ENCODE results near the gene SHLD1. TPM values are rescaled to one million over a fixed set of nuclear protein-coding genes. Genes with fewer than 3 reads are reported as not detected.

The SHLD1 gene
- total RNA-seq, 1 donor from 2014 or later = 12.5 TPM

DNA sequence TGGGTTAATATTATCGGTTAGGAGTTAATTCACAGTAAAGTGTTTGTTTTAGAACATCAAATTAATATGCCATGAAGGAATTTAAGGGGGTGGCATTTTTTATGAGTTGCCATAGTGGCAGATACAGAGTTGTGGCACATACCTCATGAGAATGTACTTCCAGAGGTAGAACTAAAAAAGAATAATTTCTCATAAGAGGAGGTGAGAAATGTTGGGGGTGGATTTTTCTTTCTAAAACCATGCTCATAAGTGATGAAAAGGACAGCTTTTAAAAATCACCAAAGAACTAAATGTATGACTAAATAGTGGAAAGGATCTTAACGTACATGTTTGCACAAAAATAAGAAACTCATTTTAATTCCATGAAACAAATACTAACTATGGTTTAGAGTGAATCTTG lies 58.7 kb downstream of the SHLD1 start:
- Histone ChIP-seq H3K4me3 (ENCODE audit: low read length in 3 of 3) (no peak overlapping the region), H3K4me1 (ENCODE audit: control insufficient read depth in 3 of 3, insufficient read depth in 3 of 3, low read length in 3 of 3) (peaks cover 4 to 7% (median 6%) of the 10 kb centered on the region in 3 donors), H3K27me3 (ENCODE audit: control insufficient read depth in 3 of 3, insufficient read depth in 3 of 3, low read length in 3 of 3) (no peaks in the 10 kb centered on the region), H3K9ac (ENCODE audit: low read depth in 1 of 3, low read length in 3 of 3) (no peak overlapping the region), H3K9me3 (ENCODE audit: control insufficient read depth in 3 of 3, low read length in 3 of 3) (no peaks in the 10 kb centered on the region), H3K27ac (ENCODE audit: low read depth, low read length) (no peak overlapping the region), H3K36me3 (ENCODE audit: control insufficient read depth in 3 of 3, insufficient read depth in 3 of 3, low read length in 3 of 3) (peaks cover 0 to 2% (median 0%) of the 10 kb centered on the region in 3 donors)

DNA sequence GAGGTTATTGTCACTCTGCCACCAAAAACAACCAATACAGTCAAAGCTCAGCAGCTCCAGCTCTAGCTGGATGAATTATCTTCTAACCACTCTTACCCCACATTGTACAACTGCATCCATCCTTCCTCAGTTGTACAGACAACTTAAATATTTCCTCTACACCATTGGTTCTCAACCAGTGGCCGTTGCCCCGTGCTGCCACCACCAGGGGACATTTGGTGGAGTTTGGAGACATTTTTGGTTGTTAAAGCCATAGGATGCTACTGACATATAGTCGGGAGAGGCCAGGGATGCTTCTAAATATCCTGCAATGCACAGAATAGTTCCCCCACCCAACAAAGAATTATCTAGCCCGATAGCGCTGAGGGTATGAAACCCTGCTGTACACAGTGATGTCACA lies 59.3 kb downstream of the SHLD1 start:
- Histone ChIP-seq H3K4me3 (ENCODE audit: low read length in 3 of 3) (no peak overlapping the region), H3K4me1 (ENCODE audit: control insufficient read depth in 3 of 3, insufficient read depth in 3 of 3, low read length in 3 of 3) (peaks cover 2 to 5% (median 5%) of the 10 kb centered on the region in 3 donors), H3K27me3 (ENCODE audit: control insufficient read depth in 3 of 3, insufficient read depth in 3 of 3, low read length in 3 of 3) (no peaks in the 10 kb centered on the region), H3K27ac (ENCODE audit: low read depth, low read length) (no peak overlapping the region), H3K36me3 (ENCODE audit: control insufficient read depth in 3 of 3, insufficient read depth in 3 of 3, low read length in 3 of 3) (peaks cover 0 to 2% (median 0%) of the 10 kb centered on the region in 3 donors), H3K9ac (ENCODE audit: low read depth in 1 of 3, low read length in 3 of 3) (no peak overlapping the region), H3K9me3 (ENCODE audit: control insufficient read depth in 3 of 3, low read length in 3 of 3) (no peaks in the 10 kb centered on the region)

- Histone ChIP-seq H3K4me3 (ENCODE audit: low read length in 3 of 3) (no peak overlapping the region), H3K27ac (ENCODE audit: low read depth, low read length) (no peak overlapping the region), H3K27me3 (ENCODE audit: control insufficient read depth in 3 of 3, insufficient read depth in 3 of 3, low read length in 3 of 3) (no peaks in the 10 kb centered on the region), H3K9ac (ENCODE audit: low read depth in 1 of 3, low read length in 3 of 3) (no peak overlapping the region), H3K9me3 (ENCODE audit: control insufficient read depth in 3 of 3, low read length in 3 of 3) (no peaks in the 10 kb centered on the region), H3K36me3 (ENCODE audit: control insufficient read depth in 3 of 3, insufficient read depth in 3 of 3, low read length in 3 of 3) (peaks cover 0 to 2% (median 0%) of the 10 kb centered on the region in 3 donors), H3K4me1 (ENCODE audit: control insufficient read depth in 3 of 3, insufficient read depth in 3 of 3, low read length in 3 of 3) (no peaks in the 10 kb centered on the region)
These were observed 60.7 kb downstream of the SHLD1 start for GRCh38 chr20:5810800-5811422.

GRCh38 chr20:5811746-5812145 lies 61.5 kb downstream of the SHLD1 start:
- Histone ChIP-seq H3K36me3 (ENCODE audit: control insufficient read depth in 3 of 3, insufficient read depth in 3 of 3, low read length in 3 of 3) (peaks cover 0 to under 1% (median 0%) of the 10 kb centered on the region in 3 donors), H3K27ac (ENCODE audit: low read depth, low read length) (no peak overlapping the region), H3K4me3 (ENCODE audit: low read length in 3 of 3) (no peak overlapping the region), H3K9me3 (ENCODE audit: control insufficient read depth in 3 of 3, low read length in 3 of 3) (no peaks in the 10 kb centered on the region), H3K27me3 (ENCODE audit: control insufficient read depth in 3 of 3, insufficient read depth in 3 of 3, low read length in 3 of 3) (no peaks in the 10 kb centered on the region), H3K4me1 (ENCODE audit: control insufficient read depth in 3 of 3, insufficient read depth in 3 of 3, low read length in 3 of 3) (no peaks in the 10 kb centered on the region), H3K9ac (ENCODE audit: low read depth in 1 of 3, low read length in 3 of 3) (no peak overlapping the region)

DNA sequence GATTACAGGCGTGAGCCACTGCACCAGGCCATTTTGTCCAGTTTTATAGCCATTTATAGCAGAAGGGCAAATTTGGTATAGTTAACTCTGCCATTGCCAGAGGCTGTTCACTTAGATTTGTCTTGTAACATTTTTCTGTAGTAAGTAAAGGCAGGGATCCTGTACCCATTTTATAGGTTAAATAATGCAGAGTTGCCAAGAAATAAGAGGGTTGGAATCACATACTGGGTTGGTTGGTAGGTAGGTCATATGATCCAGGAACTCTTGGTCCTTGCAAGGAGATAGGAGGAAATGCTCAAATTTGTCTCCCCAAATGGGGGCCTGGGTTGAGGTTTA lies 68.1 kb downstream of the SHLD1 start:
- Histone ChIP-seq H3K9ac (ENCODE audit: low read depth in 1 of 3, low read length in 3 of 3) (no peak overlapping the region), H3K27ac (ENCODE audit: low read depth, low read length) (no peak overlapping the region), H3K9me3 (ENCODE audit: control insufficient read depth in 3 of 3, low read length in 3 of 3) (no peaks in the 10 kb centered on the region)

DNA sequence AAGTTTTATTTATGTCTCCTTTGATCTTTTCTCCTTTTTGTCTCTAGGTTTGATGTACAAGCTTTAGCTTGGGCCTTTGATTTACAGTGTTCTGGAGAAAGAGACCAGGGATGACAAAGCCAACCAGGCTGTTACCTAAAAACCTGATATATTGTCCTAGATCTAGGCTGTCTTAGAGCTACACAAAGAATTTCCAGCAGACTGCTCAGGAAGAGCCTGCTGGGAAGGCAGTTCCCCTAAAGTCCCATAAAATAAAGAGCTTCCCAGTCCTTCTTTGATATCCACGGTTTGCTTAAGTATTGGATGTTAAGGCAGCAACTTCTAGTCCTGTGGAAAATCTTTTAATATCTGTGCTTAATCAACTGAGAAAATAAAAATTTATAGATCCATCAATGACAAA lies 70.5 kb downstream of the SHLD1 start:
- H3K36me3 ChIP-seq (ENCODE audit: control insufficient read depth in 3 of 3, insufficient read depth in 3 of 3, low read length in 3 of 3) = no peaks in the 10 kb centered on the region
- H3K9ac ChIP-seq (ENCODE audit: low read depth in 1 of 3, low read length in 3 of 3) = no peak overlapping the region
- H3K27me3 ChIP-seq (ENCODE audit: control insufficient read depth in 3 of 3, insufficient read depth in 3 of 3, low read length in 3 of 3) = no peaks in the 10 kb centered on the region
- H3K4me3 ChIP-seq (ENCODE audit: low read length in 3 of 3) = no peak overlapping the region
- peaks cover 5 to 14% (median 12%) of the 10 kb centered on the region in 3 donors for H3K4me1 ChIP-seq (ENCODE audit: control insufficient read depth in 3 of 3, insufficient read depth in 3 of 3, low read length in 3 of 3)
- H3K9me3 ChIP-seq (ENCODE audit: control insufficient read depth in 3 of 3, low read length in 3 of 3) = no peaks in the 10 kb centered on the region
- no peak overlapping the region for H3K27ac ChIP-seq (ENCODE audit: low read depth, low read length)

More for the DNA sequence above, 68.1 kb downstream of the SHLD1 start:
- Histone ChIP-seq H3K27me3 (ENCODE audit: control insufficient read depth in 3 of 3, insufficient read depth in 3 of 3, low read length in 3 of 3) (no peaks in the 10 kb centered on the region), H3K36me3 (ENCODE audit: control insufficient read depth in 3 of 3, insufficient read depth in 3 of 3, low read length in 3 of 3) (no peaks in the 10 kb centered on the region), H3K4me1 (ENCODE audit: control insufficient read depth in 3 of 3, insufficient read depth in 3 of 3, low read length in 3 of 3) (peaks cover 5 to 14% (median 12%) of the 10 kb centered on the region in 3 donors), H3K4me3 (ENCODE audit: low read length in 3 of 3) (no peak overlapping the region)

DNA sequence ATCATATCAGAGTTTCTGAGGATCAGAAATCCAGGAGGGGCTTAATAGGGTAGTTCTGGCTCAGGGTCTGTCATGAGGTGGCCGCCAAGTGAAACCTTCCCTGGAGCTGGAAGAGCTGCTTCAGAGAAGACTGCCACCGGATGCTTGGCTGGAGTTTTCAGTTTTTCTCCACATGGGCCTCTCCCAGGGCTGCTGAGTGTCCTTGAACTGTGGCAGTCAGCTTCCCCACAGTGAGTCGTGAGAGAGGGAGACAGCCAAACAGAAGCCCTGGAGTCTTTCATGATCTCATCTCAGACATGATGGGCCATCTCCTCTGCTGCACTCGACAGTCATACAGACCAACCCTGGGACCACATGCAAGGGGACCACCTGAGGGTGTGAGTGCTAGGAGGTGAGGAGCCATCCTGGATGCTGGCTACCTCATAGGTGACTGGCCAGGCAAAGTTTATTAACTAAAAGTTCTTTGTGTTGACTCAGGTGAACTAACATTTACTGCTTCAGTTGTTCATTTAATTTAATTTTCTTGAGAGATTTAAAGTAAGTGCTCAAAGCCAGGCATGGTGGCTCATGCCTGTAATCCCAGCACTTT lies 71.5 kb downstream of the SHLD1 start:
- Histone ChIP-seq H3K9ac (ENCODE audit: low read depth in 1 of 3, low read length in 3 of 3) (no peak overlapping the region), H3K4me1 (ENCODE audit: control insufficient read depth in 3 of 3, insufficient read depth in 3 of 3, low read length in 3 of 3) (peaks cover 5 to 18% (median 16%) of the 10 kb centered on the region in 3 donors), H3K27ac (ENCODE audit: low read depth, low read length) (no peak overlapping the region), H3K36me3 (ENCODE audit: control insufficient read depth in 3 of 3, insufficient read depth in 3 of 3, low read length in 3 of 3) (no peaks in the 10 kb centered on the region), H3K27me3 (ENCODE audit: control insufficient read depth in 3 of 3, insufficient read depth in 3 of 3, low read length in 3 of 3) (no peaks in the 10 kb centered on the region), H3K4me3 (ENCODE audit: low read length in 3 of 3) (no peak overlapping the region), H3K9me3 (ENCODE audit: control insufficient read depth in 3 of 3, low read length in 3 of 3) (no peaks in the 10 kb centered on the region)

GRCh38 chr20:5822569-5822968 lies 72.4 kb downstream of the SHLD1 start:
- Histone ChIP-seq H3K27ac (ENCODE audit: low read depth, low read length) (no peak overlapping the region), H3K9me3 (ENCODE audit: control insufficient read depth in 3 of 3, low read length in 3 of 3) (no peaks in the 10 kb centered on the region), H3K4me3 (ENCODE audit: low read length in 3 of 3) (no peak overlapping the region), H3K36me3 (ENCODE audit: control insufficient read depth in 3 of 3, insufficient read depth in 3 of 3, low read length in 3 of 3) (no peaks in the 10 kb centered on the region), H3K4me1 (ENCODE audit: control insufficient read depth in 3 of 3, insufficient read depth in 3 of 3, low read length in 3 of 3) (peaks cover 5 to 24% (median 19%) of the 10 kb centered on the region in 3 donors), H3K9ac (ENCODE audit: low read depth in 1 of 3, low read length in 3 of 3) (no peak overlapping the region), H3K27me3 (ENCODE audit: control insufficient read depth in 3 of 3, insufficient read depth in 3 of 3, low read length in 3 of 3) (no peaks in the 10 kb centered on the region)

- Histone ChIP-seq H3K27ac (ENCODE audit: low read depth, low read length) (no peak overlapping the region), H3K27me3 (ENCODE audit: control insufficient read depth in 3 of 3, insufficient read depth in 3 of 3, low read length in 3 of 3) (no peaks in the 10 kb centered on the region), H3K4me1 (ENCODE audit: control insufficient read depth in 3 of 3, insufficient read depth in 3 of 3, low read length in 3 of 3) (peaks cover 5 to 19% (median 17%) of the 10 kb centered on the region in 3 donors), H3K36me3 (ENCODE audit: control insufficient read depth in 3 of 3, insufficient read depth in 3 of 3, low read length in 3 of 3) (no peaks in the 10 kb centered on the region), H3K4me3 (ENCODE audit: low read length in 3 of 3) (no peak overlapping the region), H3K9ac (ENCODE audit: low read depth in 1 of 3, low read length in 3 of 3) (no peak overlapping the region), H3K9me3 (ENCODE audit: control insufficient read depth in 3 of 3, low read length in 3 of 3) (no peaks in the 10 kb centered on the region)
These were observed 75.0 kb downstream of the SHLD1 start for GRCh38 chr20:5825130-5825719.

GRCh38 chr20:5827098-5827853 lies 77.1 kb downstream of the SHLD1 start:
- H3K27ac ChIP-seq (ENCODE audit: low read depth, low read length) = no peak overlapping the region
- no peaks in the 10 kb centered on the region for H3K9me3 ChIP-seq (ENCODE audit: control insufficient read depth in 3 of 3, low read length in 3 of 3)
- H3K4me3 ChIP-seq (ENCODE audit: low read length in 3 of 3) = peak overlapping the region in 1 of 3 donors; percentile 4
- peak overlapping the region in 1 of 3 donors; percentile 25 for H3K9ac ChIP-seq (ENCODE audit: low read depth in 1 of 3, low read length in 3 of 3)
- no peaks in the 10 kb centered on the region for H3K36me3 ChIP-seq (ENCODE audit: control insufficient read depth in 3 of 3, insufficient read depth in 3 of 3, low read length in 3 of 3)
- H3K4me1 ChIP-seq (ENCODE audit: control insufficient read depth in 3 of 3, insufficient read depth in 3 of 3, low read length in 3 of 3) = peaks cover 5 to 19% (median 17%) of the 10 kb centered on the region in 3 donors
- H3K27me3 ChIP-seq (ENCODE audit: control insufficient read depth in 3 of 3, insufficient read depth in 3 of 3, low read length in 3 of 3) = no peaks in the 10 kb centered on the region

Measured in skeletal muscle tissue (tissue), 4 donors.